ENCODE data around the gene BUB1.

GRCh38 chr2:110659248-110659647, 18.6 kb downstream of the BUB1 start:
- TF ChIP-seq ATF2 (CRISPR knock-in tag; IDR thresholded peaks at IDR 0.05) (no peak), ZNF740 (CRISPR knock-in tag; IDR thresholded peaks at IDR 0.05) (no peak), ZNF740 (tag; IDR thresholded peaks at IDR 0.05) (no peak), NR2C1 (IDR thresholded peaks at IDR 0.05) (no peak), NR2C1 (tag; IDR thresholded peaks at IDR 0.05) (no peak), MYC (IDR thresholded peaks at IDR 0.05; ENCODE audit: low read depth, low read length) (no peak), MYC (CRISPR knock-in tag; IDR thresholded peaks at IDR 0.05; ENCODE audit: borderline replicate concordance, low read depth) (no peak), HDAC1 (IDR thresholded peaks at IDR 0.05) (no peak), PPARD (CRISPR knock-in tag; IDR thresholded peaks at IDR 0.05) (no peak), MAX (CRISPR knock-in tag; IDR thresholded peaks at IDR 0.05) (no peak)

All from K562 (cell line).